Esophagus squamous epithelium (tissue), 5 donors: ENCODE results near the gene MMADHC. TPM values are rescaled to one million over a fixed set of nuclear protein-coding genes. Genes with fewer than 3 reads are reported as not detected.

ENCODE experiments used
- DNase-seq: peaks from one replicate; lab custom pipeline; 2025; lab: John Stamatoyannopoulos, UW
- H3K27ac ChIP-seq, 4 donors: fragments of 200-600 bp; sonication (generic); one replicate each; pipeline ENCODE4 v1.5.1; 2016 to 2019; ENCODE audit warnings: mild to moderate bottlenecking in 1 of 4
- H3K27me3 ChIP-seq, 4 donors: fragments of 200-600 bp; sonication (generic); 1 replicate in 3 of 4; 2 replicates in 1 of 4; pipeline versions ENCODE4 v1.5.1 to v1.6.0; 2017 to 2021; ENCODE audit warnings: antibody characterized with exemption in 1 of 4
- H3K36me3 ChIP-seq, 3 donors: fragments of 200-600 bp; sonication (generic); one replicate each; pipeline ENCODE4 v1.5.1; 2016 to 2019
- H3K4me1 ChIP-seq, 3 donors: fragments of 200-600 bp; sonication (generic); one replicate each; pipeline ENCODE4 v1.5.1; 2017 to 2019
- H3K4me3 ChIP-seq, 4 donors: fragments of 200-600 bp; sonication (generic); 1 replicate in 3 of 4; 2 replicates in 1 of 4; pipeline ENCODE4 v1.5.1; 2016 to 2019; ENCODE audit warnings: mild to moderate bottlenecking in 2 of 4, moderate library complexity in 1 of 4
- H3K9me3 ChIP-seq, 3 donors: fragments of 200-600 bp; sonication (generic); one replicate each; pipeline ENCODE4 v1.5.1; 2016 to 2019
- POLR2A ChIP-seq, 4 donors: fragments of 450-650 bp; IDR thresholded peaks; one replicate each; pipeline ENCODE4 v1.6.1; 2017; ENCODE audit warnings: antibody characterized with exemption in 4 of 4, mild to moderate bottlenecking in 4 of 4, moderate library complexity in 3 of 4
- WGBS, 2 donors: methylation state at CpG; one replicate each; pipeline ENCODE4 v1.1.5; 2018; 5-methylcytosine and 5-hydroxymethylcytosine counted together
- intact Hi-C: fragments of 100-400 bp; cut with DNase I; formaldehyde crosslinking; loops from one replicate; pipeline ENCODE4 v1.15.0; 2022
- total RNA-seq, 4 donors: library from RNA; depleted of rRNA; stranded (reverse); fragments of >200 nt; gene quantifications; one replicate each; pipeline ENCODE4 v1.1.0, GENCODE V29; 2016
- TF ChIP-seq, protein P1 (sequence below), 6 experiments: fragments of 450-650 bp in 4 of 6; fragments of 200-600 bp in 2 of 6; sonication (generic) in 2 of 6; IDR thresholded peaks; one replicate each; pipeline ENCODE4 v1.5.1; 2016 to 2019; ENCODE audit warnings: antibody characterized with exemption in 6 of 6, mild to moderate bottlenecking in 4 of 6, moderate library complexity in 4 of 6
- donor health status: DM: yes; HTN: yes; CAD: no.

The MMADHC gene
- total RNA-seq, 4 donors from 2014 or later = 71.9 to 134 (median 110) TPM

DNA sequence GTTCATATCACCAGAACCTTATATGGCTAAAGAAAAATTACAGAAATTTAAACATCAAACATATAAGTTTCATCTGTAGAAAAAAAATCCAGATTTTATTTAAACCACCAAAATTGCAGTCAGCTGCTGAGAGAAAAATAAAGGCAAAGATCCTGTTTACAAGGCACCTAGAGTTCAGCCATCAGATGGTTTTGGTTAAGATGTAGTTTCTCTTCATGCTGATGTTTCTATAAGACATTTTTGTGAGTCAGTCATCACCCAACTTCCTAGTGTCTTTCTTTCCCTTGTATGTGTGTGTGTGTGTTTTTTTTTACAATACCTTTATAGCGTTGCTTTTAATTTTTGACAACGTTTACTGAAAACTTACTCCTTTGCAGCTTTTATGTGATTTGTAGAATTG lies 26.1 kb upstream of the MMADHC start:
- 83 to 94% methylated on average over 2 of the region's 2 CpGs for WGBS, 2 donors
- intact Hi-C loops = no loop called here
- Histone ChIP-seq H3K4me1 (peaks cover 0 to 21% (median 9%) of the 10 kb centered on the region in 3 donors), H3K4me3 (no peak overlapping the region), H3K27ac (no peak overlapping the region), H3K27me3 (no peaks in the 10 kb centered on the region), H3K9me3 (no peaks in the 10 kb centered on the region), H3K36me3 (no peaks in the 10 kb centered on the region)
- DNase-seq = no peak
- TF ChIP-seq, protein P1, sequence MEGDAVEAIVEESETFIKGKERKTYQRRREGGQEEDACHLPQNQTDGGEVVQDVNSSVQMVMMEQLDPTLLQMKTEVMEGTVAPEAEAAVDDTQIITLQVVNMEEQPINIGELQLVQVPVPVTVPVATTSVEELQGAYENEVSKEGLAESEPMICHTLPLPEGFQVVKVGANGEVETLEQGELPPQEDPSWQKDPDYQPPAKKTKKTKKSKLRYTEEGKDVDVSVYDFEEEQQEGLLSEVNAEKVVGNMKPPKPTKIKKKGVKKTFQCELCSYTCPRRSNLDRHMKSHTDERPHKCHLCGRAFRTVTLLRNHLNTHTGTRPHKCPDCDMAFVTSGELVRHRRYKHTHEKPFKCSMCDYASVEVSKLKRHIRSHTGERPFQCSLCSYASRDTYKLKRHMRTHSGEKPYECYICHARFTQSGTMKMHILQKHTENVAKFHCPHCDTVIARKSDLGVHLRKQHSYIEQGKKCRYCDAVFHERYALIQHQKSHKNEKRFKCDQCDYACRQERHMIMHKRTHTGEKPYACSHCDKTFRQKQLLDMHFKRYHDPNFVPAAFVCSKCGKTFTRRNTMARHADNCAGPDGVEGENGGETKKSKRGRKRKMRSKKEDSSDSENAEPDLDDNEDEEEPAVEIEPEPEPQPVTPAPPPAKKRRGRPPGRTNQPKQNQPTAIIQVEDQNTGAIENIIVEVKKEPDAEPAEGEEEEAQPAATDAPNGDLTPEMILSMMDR (IDR thresholded peaks at IDR 0.05) = no peak
- TF ChIP-seq POLR2A (IDR thresholded peaks at IDR 0.05) = no peak

DNA sequence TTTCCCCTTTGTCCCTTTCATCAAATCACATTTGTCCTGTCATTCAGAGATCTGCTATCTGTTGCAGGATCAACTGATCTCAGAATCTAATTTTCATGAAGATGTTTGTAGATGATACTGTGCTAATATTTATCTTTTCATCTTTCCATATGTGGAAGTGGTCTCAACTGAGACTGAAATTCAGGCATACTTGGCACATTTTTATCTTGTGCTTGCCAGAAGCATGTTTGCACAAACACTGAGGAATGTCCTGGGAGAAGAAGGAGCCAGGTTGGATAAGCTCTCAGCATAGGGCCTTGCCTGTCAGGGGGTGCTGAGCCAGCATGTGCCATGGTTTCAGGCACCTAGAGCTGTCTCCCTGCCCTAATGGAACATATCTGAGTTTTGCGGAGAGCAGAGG lies 24.5 kb upstream of the MMADHC start:
- H3K9me3 ChIP-seq = no peaks in the 10 kb centered on the region
- intact Hi-C loops = no loop called here
- H3K27ac ChIP-seq = no peak overlapping the region
- H3K4me1 ChIP-seq = peaks cover 0 to 21% (median 9%) of the 10 kb centered on the region in 3 donors
- TF ChIP-seq POLR2A (IDR thresholded peaks at IDR 0.05) = no peak
- TF ChIP-seq, protein P1 (IDR thresholded peaks at IDR 0.05) = no peak
- DNase-seq = no peak
- H3K27me3 ChIP-seq = no peaks in the 10 kb centered on the region
- WGBS, 2 donors = 30 to 67% methylated on average over 1 of the region's 1 CpG
- H3K36me3 ChIP-seq = no peaks in the 10 kb centered on the region
- H3K4me3 ChIP-seq = no peak overlapping the region

DNA sequence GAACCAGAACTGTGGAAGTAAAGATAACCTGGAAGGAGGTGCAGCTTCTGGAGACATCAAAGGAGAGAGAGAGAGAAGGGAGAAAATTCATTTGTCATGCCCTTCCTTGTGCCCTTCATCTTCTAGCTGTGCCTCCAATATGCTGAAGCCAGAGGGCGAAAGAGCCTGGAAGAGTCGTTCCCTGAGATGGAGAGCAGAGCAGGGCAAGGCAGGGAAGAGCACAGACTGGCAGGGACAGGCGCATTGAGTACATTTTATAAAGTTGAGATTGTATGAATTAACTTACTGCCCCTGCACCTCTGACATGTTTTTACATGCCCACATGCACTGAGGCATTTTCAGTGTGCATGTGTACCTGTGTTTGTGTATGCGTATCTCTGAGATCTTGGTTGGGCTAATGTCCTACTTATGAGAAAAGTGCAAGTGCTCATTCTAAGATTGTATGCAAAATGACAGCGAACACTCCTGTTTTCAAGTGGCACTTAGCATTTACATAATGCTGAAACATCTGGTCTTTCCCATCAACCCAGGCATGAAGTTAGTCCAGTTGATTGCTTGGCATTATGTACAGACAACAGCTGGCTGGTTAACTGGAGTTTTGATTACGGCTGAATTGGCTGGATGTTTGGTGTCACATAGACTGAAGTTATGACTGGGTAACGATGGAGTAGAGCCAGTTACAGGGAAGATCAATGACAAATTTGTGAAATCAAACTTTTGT lies 23.7 kb upstream of the MMADHC start:
- no peaks in the 10 kb centered on the region for H3K9me3 ChIP-seq
- no peaks in the 10 kb centered on the region for H3K27me3 ChIP-seq
- intact Hi-C loops = no loop called here
- no peak overlapping the region for H3K27ac ChIP-seq
- DNase-seq = no peak
- TF ChIP-seq POLR2A (IDR thresholded peaks at IDR 0.05) = no peak
- TF ChIP-seq, protein P1 (IDR thresholded peaks at IDR 0.05) = peak in 3 of 6 experiments; percentile 19 to 36 (median 31)
- no peaks in the 10 kb centered on the region for H3K36me3 ChIP-seq
- H3K4me1 ChIP-seq = peaks cover 0 to 21% (median 9%) of the 10 kb centered on the region in 3 donors
- H3K4me3 ChIP-seq = no peak overlapping the region
- 55 to 61% methylated on average over 6 to 7 of the region's 7 CpGs for WGBS, 2 donors

DNA sequence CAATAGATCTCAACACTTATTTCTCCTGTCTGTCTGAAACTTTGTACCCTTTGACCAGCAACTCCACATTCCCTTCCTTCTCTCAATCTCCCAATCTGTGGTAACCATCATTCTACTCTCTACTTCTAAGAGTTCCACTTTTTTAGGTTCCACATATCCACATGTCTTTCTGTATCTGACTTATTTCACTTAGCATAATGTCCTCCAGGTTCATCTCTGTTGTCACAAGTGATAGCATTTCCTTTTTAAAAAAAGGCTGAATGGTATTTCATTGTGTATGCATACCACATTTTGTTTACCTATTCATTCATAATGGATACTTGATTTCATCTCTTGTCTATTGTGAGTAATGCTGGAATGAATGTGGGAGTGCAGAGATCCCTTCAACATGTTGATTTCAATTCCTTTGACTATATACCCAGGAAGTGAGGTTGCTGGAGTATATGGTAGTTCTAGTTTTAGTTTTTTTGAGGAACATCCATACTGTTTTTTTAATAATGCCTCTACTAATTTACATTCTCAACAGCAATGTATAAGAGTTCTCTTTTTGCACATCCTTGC lies 18.8 kb upstream of the MMADHC start:
- H3K27me3 ChIP-seq = no peaks in the 10 kb centered on the region
- TF ChIP-seq, protein P1 (IDR thresholded peaks at IDR 0.05) = no peak
- no peak for TF ChIP-seq POLR2A (IDR thresholded peaks at IDR 0.05)
- no peak for DNase-seq
- peaks cover 0 to 5% (median 2%) of the 10 kb centered on the region in 3 donors for H3K4me1 ChIP-seq
- no peak overlapping the region for H3K27ac ChIP-seq
- H3K9me3 ChIP-seq = no peaks in the 10 kb centered on the region
- intact Hi-C loops = no loop called here
- no peak overlapping the region for H3K4me3 ChIP-seq
- H3K36me3 ChIP-seq = no peaks in the 10 kb centered on the region

DNA sequence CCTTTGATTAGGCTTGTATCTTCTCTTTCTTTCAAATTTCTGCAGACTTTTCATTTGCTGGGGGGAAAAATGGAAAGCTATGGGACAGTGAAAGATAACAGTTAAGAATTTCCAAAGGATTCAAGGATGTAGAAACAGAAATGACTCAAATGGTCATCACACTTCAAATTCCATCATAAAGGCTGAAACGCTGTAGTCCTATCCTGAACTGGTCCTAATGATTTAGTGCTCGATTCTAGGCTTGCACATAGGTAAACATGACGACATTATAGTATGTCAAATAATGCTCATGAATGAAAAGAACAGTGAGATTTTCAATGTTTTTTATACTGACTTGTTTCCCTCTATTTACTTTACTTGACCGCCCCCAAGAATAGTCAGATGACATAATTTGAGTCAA lies 15.7 kb upstream of the MMADHC start:
- Histone ChIP-seq H3K27me3 (no peaks in the 10 kb centered on the region), H3K9me3 (no peaks in the 10 kb centered on the region), H3K36me3 (no peaks in the 10 kb centered on the region), H3K27ac (no peak overlapping the region), H3K4me1 (no peaks in the 10 kb centered on the region), H3K4me3 (no peak overlapping the region)
- DNase-seq = no peak
- WGBS, 2 donors = 84 to 90% methylated on average over 4 of the region's 4 CpGs
- TF ChIP-seq, protein P1 (IDR thresholded peaks at IDR 0.05) = no peak
- TF ChIP-seq POLR2A (IDR thresholded peaks at IDR 0.05) = no peak
- intact Hi-C loops = no loop called here
